ENCODE results near the gene FXYD3.

DNA sequence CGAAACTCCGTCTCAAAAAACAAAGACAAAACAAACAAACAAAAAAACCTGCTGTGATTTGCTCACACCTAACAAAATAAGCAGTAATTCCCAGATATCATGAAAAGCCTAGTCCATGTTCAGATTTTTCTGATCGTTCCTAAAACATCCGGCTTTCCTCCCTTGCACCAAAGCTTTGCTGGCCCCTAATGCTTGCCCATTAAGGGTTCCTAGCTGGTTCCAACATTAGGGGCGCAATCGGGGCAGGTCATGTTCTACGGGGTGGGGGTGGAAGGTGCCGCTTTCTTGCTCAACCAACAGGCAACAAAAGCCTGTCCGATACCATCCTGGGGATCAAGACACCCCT lies 25.5 kb upstream of the FXYD3 start:
- TF ChIP-seq ZFP3 (CRISPR knock-in tag; IDR thresholded peaks at IDR 0.05) (no peak), RARB (CRISPR knock-in tag; IDR thresholded peaks at IDR 0.05) (no peak), GLIS3 (CRISPR knock-in tag; IDR thresholded peaks at IDR 0.05) (no peak), BACH2 (CRISPR knock-in tag; IDR thresholded peaks at IDR 0.05; ENCODE audit: borderline replicate concordance) (no peak), TCF4 (CRISPR knock-in tag; IDR thresholded peaks at IDR 0.05; ENCODE audit: borderline replicate concordance) (no peak)
- TF ChIP-seq, protein P1, sequence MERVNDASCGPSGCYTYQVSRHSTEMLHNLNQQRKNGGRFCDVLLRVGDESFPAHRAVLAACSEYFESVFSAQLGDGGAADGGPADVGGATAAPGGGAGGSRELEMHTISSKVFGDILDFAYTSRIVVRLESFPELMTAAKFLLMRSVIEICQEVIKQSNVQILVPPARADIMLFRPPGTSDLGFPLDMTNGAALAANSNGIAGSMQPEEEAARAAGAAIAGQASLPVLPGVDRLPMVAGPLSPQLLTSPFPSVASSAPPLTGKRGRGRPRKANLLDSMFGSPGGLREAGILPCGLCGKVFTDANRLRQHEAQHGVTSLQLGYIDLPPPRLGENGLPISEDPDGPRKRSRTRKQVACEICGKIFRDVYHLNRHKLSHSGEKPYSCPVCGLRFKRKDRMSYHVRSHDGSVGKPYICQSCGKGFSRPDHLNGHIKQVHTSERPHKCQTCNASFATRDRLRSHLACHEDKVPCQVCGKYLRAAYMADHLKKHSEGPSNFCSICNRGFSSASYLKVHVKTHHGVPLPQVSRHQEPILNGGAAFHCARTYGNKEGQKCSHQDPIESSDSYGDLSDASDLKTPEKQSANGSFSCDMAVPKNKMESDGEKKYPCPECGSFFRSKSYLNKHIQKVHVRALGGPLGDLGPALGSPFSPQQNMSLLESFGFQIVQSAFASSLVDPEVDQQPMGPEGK (CRISPR knock-in tag; IDR thresholded peaks at IDR 0.05; ENCODE audit: borderline replicate concordance): no peak
- TF ChIP-seq, protein P2, sequence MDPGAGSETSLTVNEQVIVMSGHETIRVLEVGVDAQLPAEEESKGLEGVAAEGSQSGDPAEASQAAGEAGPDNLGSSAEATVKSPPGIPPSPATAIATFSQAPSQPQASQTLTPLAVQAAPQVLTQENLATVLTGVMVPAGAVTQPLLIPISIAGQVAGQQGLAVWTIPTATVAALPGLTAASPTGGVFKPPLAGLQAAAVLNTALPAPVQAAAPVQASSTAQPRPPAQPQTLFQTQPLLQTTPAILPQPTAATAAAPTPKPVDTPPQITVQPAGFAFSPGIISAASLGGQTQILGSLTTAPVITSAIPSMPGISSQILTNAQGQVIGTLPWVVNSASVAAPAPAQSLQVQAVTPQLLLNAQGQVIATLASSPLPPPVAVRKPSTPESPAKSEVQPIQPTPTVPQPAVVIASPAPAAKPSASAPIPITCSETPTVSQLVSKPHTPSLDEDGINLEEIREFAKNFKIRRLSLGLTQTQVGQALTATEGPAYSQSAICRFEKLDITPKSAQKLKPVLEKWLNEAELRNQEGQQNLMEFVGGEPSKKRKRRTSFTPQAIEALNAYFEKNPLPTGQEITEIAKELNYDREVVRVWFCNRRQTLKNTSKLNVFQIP (CRISPR knock-in tag; IDR thresholded peaks at IDR 0.05; ENCODE audit: borderline replicate concordance, low read depth): no peak

All from SK-N-SH treated with all-trans-retinoic acid at 6 μM for 48 hours (cell line).